Right atrium auricular region (tissue), 2 donors: ENCODE measurements around the gene CADM1. TPM values are rescaled to one million over a fixed set of nuclear protein-coding genes. Genes with fewer than 3 reads are reported as not detected.

Experiments used
- DNase-seq: peaks from one replicate; pipeline ENCODE4 v3.0.0-alpha.2; 2019; ENCODE audit warnings: low spot score
- H3K27ac ChIP-seq, 2 donors: fragments of 200-600 bp; sonication (generic); 1 replicate in 1 of 2; 2 replicates in 1 of 2; pipeline ENCODE4 v1.5.1; 2016 to 2019
- H3K27me3 ChIP-seq, 2 donors: fragments of 200-600 bp; sonication (generic); one replicate each; pipeline versions ENCODE4 v1.5.1 to v1.6.0; 2017 to 2019
- H3K36me3 ChIP-seq: fragments of 200-600 bp; sonication (generic); one replicate; pipeline ENCODE4 v1.5.1; 2016
- H3K4me1 ChIP-seq, 2 donors: fragments of 200-600 bp; sonication (generic); one replicate each; pipeline versions ENCODE4 v1.5.1 to v1.6.0; 2017 to 2019
- H3K4me3 ChIP-seq, 2 donors: fragments of 200-600 bp; sonication (generic); 1 replicate in 1 of 2; 2 replicates in 1 of 2; pipeline ENCODE4 v1.5.1; 2017 to 2019; ENCODE audit warnings: mild to moderate bottlenecking in 1 of 2, moderate library complexity in 1 of 2
- H3K9me3 ChIP-seq, 2 donors: fragments of 200-600 bp; sonication (generic); one replicate each; pipeline ENCODE4 v1.5.1; 2019
- total RNA-seq, 2 donors: library from RNA; depleted of rRNA; stranded (reverse); fragments of >200 nt; gene quantifications; one replicate each; pipeline ENCODE4 v1.1.0, GENCODE V29; 2016
- TF ChIP-seq, protein P1 (sequence below), 2 donors: fragments of 200-600 bp; sonication (generic); IDR thresholded peaks; one replicate each; pipeline ENCODE4 v1.5.1; 2019; ENCODE audit warnings: antibody characterized with exemption in 2 of 2

The CADM1 gene
- total RNA-seq, 2 donors from 2014 or later, result 19.8 to 33.9 TPM

DNA sequence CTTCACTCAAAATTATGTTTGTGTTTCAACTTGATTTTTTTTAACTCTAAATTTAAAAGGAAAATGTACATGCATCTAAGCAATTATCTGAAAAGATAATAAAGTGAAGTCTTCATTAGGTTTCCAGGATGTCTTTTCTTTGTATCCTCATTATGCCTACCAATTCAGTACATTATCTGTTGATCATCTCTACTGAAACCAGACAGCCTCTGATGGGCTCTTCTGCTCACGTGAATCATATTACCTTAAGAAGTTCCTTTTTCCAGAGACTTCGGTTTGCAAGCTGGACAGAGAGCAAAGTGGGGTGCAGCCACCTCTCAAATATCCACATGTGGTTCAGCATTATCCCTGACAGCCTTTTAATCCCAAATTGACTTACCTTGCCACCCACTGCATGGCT is 158.4 kb downstream of the CADM1 start:
- TF ChIP-seq, protein P1, sequence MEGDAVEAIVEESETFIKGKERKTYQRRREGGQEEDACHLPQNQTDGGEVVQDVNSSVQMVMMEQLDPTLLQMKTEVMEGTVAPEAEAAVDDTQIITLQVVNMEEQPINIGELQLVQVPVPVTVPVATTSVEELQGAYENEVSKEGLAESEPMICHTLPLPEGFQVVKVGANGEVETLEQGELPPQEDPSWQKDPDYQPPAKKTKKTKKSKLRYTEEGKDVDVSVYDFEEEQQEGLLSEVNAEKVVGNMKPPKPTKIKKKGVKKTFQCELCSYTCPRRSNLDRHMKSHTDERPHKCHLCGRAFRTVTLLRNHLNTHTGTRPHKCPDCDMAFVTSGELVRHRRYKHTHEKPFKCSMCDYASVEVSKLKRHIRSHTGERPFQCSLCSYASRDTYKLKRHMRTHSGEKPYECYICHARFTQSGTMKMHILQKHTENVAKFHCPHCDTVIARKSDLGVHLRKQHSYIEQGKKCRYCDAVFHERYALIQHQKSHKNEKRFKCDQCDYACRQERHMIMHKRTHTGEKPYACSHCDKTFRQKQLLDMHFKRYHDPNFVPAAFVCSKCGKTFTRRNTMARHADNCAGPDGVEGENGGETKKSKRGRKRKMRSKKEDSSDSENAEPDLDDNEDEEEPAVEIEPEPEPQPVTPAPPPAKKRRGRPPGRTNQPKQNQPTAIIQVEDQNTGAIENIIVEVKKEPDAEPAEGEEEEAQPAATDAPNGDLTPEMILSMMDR (IDR thresholded peaks at IDR 0.05), result no peak
- H3K27me3 ChIP-seq, result no peaks in the 10 kb centered on the region
- H3K4me3 ChIP-seq, result no peak overlapping the region
- H3K36me3 ChIP-seq, result no peaks in the 10 kb centered on the region
- no peaks in the 10 kb centered on the region for H3K4me1 ChIP-seq
- H3K27ac ChIP-seq, result no peak overlapping the region
- DNase-seq, result no peak
- no peaks in the 10 kb centered on the region for H3K9me3 ChIP-seq

DNA sequence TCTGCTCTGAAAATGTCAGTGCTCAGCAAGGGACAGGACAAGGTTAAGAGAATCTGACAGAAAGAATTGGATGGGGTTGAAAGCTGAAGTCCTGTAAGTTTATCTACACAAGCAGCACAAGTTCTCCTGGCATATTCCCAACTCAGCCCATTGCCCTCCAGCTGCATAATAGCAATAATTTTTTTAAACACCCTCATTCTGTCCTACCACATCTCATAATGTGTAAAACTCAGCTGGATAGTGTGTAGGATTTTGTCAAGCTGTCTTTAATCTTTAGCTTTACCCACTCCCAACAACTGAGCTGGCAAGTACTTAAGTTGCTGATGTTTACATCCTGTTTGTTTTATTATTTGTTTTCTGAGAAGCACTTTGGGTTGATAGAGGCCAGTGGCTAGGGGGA is 158.9 kb downstream of the CADM1 start:
- no peaks in the 10 kb centered on the region for H3K27me3 ChIP-seq
- TF ChIP-seq, protein P1 (IDR thresholded peaks at IDR 0.05), result no peak
- H3K9me3 ChIP-seq, result no peaks in the 10 kb centered on the region

DNA sequence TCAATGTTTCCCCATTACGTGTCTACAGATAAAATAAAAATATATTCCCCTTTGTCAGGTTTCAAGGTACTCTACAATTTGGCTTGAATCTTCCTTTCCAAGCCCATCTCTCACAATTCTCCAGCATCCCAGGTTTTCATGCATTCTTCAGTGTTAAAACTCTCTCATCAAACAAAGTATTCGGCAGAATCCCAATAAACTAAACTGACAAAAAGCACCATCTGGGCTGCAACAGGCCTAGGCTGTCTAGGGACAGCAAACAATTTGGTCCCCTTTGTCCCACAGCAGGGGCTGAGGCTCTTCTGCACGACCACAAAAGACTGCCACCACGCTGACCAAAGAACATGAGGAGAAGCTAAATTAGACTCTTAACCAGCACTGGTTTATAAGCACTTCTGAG is 159.4 kb downstream of the CADM1 start:
- H3K36me3 ChIP-seq, result no peaks in the 10 kb centered on the region
- no peak overlapping the region for H3K4me3 ChIP-seq
- H3K27me3 ChIP-seq, result no peaks in the 10 kb centered on the region
- TF ChIP-seq, protein P1 (IDR thresholded peaks at IDR 0.05), result no peak
- no peaks in the 10 kb centered on the region for H3K4me1 ChIP-seq
- no peak for DNase-seq
- no peak overlapping the region for H3K27ac ChIP-seq
- no peaks in the 10 kb centered on the region for H3K9me3 ChIP-seq

More for the DNA sequence above, 158.9 kb downstream of the CADM1 start:
- Histone ChIP-seq H3K27ac (no peak overlapping the region), H3K36me3 (no peaks in the 10 kb centered on the region), H3K4me3 (no peak overlapping the region), H3K4me1 (no peaks in the 10 kb centered on the region)
- DNase-seq, result no peak

DNA sequence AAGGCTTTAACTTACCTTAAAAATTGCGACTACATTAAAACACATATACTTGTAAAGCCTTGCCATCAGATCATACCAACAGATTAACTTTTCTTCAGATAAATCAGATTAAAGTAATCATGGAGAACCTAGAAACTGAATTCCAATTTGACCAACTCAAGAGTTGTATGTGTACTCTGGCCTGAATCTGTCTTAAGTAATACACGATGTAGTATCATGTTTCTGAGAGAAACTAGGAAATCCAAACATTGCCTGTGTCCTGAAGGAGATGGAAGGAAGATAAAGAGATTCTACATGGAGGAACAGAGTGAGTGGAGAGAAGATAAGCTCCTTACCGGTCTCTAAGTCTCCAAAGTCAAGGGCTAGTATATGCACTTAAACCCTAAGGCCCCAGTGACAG is 162.1 kb downstream of the CADM1 start:
- H3K27ac ChIP-seq, result no peak overlapping the region
- no peaks in the 10 kb centered on the region for H3K27me3 ChIP-seq
- H3K4me3 ChIP-seq, result no peak overlapping the region
- no peaks in the 10 kb centered on the region for H3K36me3 ChIP-seq
- H3K4me1 ChIP-seq, result no peaks in the 10 kb centered on the region
- TF ChIP-seq, protein P1 (IDR thresholded peaks at IDR 0.05), result no peak
- no peak for DNase-seq
- H3K9me3 ChIP-seq, result no peaks in the 10 kb centered on the region

DNA sequence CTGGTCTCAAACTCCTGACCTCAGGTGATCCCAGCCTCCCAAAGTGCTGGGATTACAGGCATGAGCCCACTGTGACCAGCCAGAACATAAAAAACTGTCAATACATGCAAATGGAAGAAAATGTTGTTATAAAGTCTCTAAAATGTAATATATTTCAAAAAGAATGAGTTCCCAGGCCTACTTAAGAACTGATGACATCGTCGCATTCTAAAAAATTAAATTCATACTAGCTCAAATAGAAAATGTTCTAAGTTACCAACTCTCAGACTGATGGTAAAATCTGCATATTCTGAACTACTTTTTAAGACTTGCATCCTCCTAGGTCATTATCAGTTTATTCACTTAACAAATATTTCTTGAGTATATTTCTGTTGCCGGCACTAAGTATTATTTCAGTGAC is 163.3 kb downstream of the CADM1 start:
- no peak overlapping the region for H3K4me3 ChIP-seq
- no peaks in the 10 kb centered on the region for H3K4me1 ChIP-seq
- TF ChIP-seq, protein P1 (IDR thresholded peaks at IDR 0.05), result no peak
- no peaks in the 10 kb centered on the region for H3K27me3 ChIP-seq
- H3K36me3 ChIP-seq, result no peaks in the 10 kb centered on the region
- DNase-seq, result no peak
- no peak overlapping the region for H3K27ac ChIP-seq
- no peaks in the 10 kb centered on the region for H3K9me3 ChIP-seq

DNA sequence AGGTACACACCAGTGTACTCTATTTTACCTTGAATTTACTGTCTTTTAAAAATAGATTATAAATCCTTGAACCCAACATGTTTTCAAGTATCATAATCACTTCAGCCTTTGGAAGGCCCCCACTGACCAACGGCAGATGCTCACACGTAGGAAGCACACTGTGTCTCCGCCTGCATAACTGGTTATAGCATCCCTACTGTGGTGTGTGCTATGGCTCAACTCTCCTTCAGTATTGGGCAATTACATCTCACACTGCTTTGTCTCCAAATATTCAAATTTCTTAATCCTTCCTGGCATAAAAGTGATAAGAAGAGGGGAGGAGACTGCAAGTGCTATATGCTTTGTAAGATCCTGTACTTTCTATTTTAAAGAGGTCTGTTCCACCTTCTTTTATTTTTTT is 165.7 kb downstream of the CADM1 start:
- Histone ChIP-seq H3K4me3 (no peak overlapping the region), H3K27ac (no peak overlapping the region), H3K36me3 (no peaks in the 10 kb centered on the region), H3K9me3 (no peaks in the 10 kb centered on the region), H3K27me3 (no peaks in the 10 kb centered on the region), H3K4me1 (no peaks in the 10 kb centered on the region)
- DNase-seq, result no peak
- TF ChIP-seq, protein P1 (IDR thresholded peaks at IDR 0.05), result no peak
